Left lung (tissue), 10 donors: ENCODE measurements around the gene DOCK4. TPM values are rescaled to one million over a fixed set of nuclear protein-coding genes. Genes with fewer than 3 reads are reported as not detected.

Source experiments
- ATAC-seq: fragments of 200-7000 bp; cut with Tn5 transposase; one replicate; pipeline ENCODE4 v1.9.1; 2020; ENCODE audit warnings: moderate library complexity
- DNase-seq, 4 donors: peaks; one replicate each; pipeline ENCODE4 v3.0.0-alpha.2; 2013 to 2020
- H3K27ac ChIP-seq, 2 donors: fragments of 200-600 bp; sonication (generic) in 1 of 2; one replicate each; pipeline versions ENCODE4 v1.5.0 to v1.8.0; 2020 to 2021
- H3K27me3 ChIP-seq, 2 donors: fragments of 200-600 bp; sonication (generic) in 1 of 2; one replicate each; pipeline versions ENCODE4 v1.5.0 to v1.8.0; 2020 to 2021
- H3K36me3 ChIP-seq, 2 donors: fragments of 200-600 bp; sonication (generic) in 1 of 2; one replicate each; pipeline versions ENCODE4 v1.5.0 to v1.8.0; 2020 to 2021
- H3K4me1 ChIP-seq, 2 donors: fragments of 200-600 bp; one replicate each; pipeline ENCODE4 v1.8.0; 2021
- H3K4me3 ChIP-seq, 2 donors: fragments of 200-600 bp; sonication (generic) in 1 of 2; one replicate each; pipeline versions ENCODE4 v1.5.0 to v1.8.0; 2020 to 2021; ENCODE audit warnings: mild to moderate bottlenecking in 1 of 2
- H3K9me3 ChIP-seq, 2 donors: fragments of 200-600 bp; sonication (generic) in 1 of 2; one replicate each; pipeline versions ENCODE4 v1.5.0 to v1.8.0; 2020 to 2021
- intact Hi-C, 2 donors: fragments of 100-400 bp; cut with DNase I; formaldehyde crosslinking; loops; one replicate each; pipeline versions ENCODE4 v1.11.2 to v1.14.2; 2022
- polyA plus RNA-seq, 6 donors: library from polyadenylated mRNA; unstranded; fragments of 120-200 nt; gene quantifications; one replicate each; pipeline ENCODE4 v1.2.1, GENCODE V29; 2013; ENCODE audit not compliant: insufficient read length in 6 of 6
- total RNA-seq, 2 donors: library from RNA; stranded (reverse); fragmentation: NEBNext Ultra II Directional; extraction: Animal tissue kit (Norgen Biotek cat#: 25700); gene quantifications; one replicate each; pipeline ENCODE4 v1.2.1, GENCODE V29; 2021
- TF ChIP-seq, protein P1 (sequence below), 2 donors: fragments of 200-600 bp; sonication (generic) in 1 of 2; IDR thresholded peaks; one replicate each; pipeline versions ENCODE4 v1.5.0 to v1.8.0; 2021; ENCODE audit warnings: antibody characterized with exemption in 2 of 2
- donor health status: DM: no; HTN: yes; CAD: no.
- donor health status: DM: no; HTN: no; CAD: no.

DOCK4 gene
- total and polyA plus RNA-seq, 8 donors = 38.9 to 64.3 (median 52.5) TPM

- DNase-seq (no peak), ATAC-seq (no peak)
- Histone ChIP-seq H3K36me3 (no peaks in the 10 kb centered on the region), H3K9me3 (no peaks in the 10 kb centered on the region), H3K4me3 (no peak overlapping the region), H3K27me3 (no peaks in the 10 kb centered on the region), H3K4me1 (peaks cover 0 to 45% of the 10 kb centered on the region in 2 donors), H3K27ac (no peak overlapping the region)
- TF ChIP-seq, protein P1, sequence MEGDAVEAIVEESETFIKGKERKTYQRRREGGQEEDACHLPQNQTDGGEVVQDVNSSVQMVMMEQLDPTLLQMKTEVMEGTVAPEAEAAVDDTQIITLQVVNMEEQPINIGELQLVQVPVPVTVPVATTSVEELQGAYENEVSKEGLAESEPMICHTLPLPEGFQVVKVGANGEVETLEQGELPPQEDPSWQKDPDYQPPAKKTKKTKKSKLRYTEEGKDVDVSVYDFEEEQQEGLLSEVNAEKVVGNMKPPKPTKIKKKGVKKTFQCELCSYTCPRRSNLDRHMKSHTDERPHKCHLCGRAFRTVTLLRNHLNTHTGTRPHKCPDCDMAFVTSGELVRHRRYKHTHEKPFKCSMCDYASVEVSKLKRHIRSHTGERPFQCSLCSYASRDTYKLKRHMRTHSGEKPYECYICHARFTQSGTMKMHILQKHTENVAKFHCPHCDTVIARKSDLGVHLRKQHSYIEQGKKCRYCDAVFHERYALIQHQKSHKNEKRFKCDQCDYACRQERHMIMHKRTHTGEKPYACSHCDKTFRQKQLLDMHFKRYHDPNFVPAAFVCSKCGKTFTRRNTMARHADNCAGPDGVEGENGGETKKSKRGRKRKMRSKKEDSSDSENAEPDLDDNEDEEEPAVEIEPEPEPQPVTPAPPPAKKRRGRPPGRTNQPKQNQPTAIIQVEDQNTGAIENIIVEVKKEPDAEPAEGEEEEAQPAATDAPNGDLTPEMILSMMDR (IDR thresholded peaks at IDR 0.05) = no peak
- intact Hi-C loops = no loop called here
These were observed 100.3 kb downstream of the DOCK4 start for GRCh38 chr7:112105584-112106530.

GRCh38 chr7:112104120-112104519 is 102.1 kb downstream of the DOCK4 start:
- intact Hi-C loops = no loop called here
- H3K36me3 ChIP-seq = no peaks in the 10 kb centered on the region
- no peak for ATAC-seq
- no peaks in the 10 kb centered on the region for H3K27me3 ChIP-seq
- H3K4me1 ChIP-seq = peaks cover 0 to 42% of the 10 kb centered on the region in 2 donors
- H3K9me3 ChIP-seq = no peaks in the 10 kb centered on the region
- TF ChIP-seq, protein P1 (IDR thresholded peaks at IDR 0.05) = no peak
- H3K4me3 ChIP-seq = no peak overlapping the region
- no peak for DNase-seq
- H3K27ac ChIP-seq = no peak overlapping the region

- ATAC-seq = peak; percentile 71
- intact Hi-C loops = no loop called here
- no peaks in the 10 kb centered on the region for H3K27me3 ChIP-seq
- H3K4me1 ChIP-seq = peaks cover 0 to 33% of the 10 kb centered on the region in 2 donors
- TF ChIP-seq, protein P1 (IDR thresholded peaks at IDR 0.05) = no peak
- no peak overlapping the region for H3K4me3 ChIP-seq
- peak overlapping the region in 1 of 2 donors; percentile 67 for H3K27ac ChIP-seq
- H3K9me3 ChIP-seq = no peaks in the 10 kb centered on the region
- H3K36me3 ChIP-seq = no peaks in the 10 kb centered on the region
- no peak for DNase-seq
These were observed 103.0 kb downstream of the DOCK4 start for GRCh38 chr7:112103246-112103645.

DNA sequence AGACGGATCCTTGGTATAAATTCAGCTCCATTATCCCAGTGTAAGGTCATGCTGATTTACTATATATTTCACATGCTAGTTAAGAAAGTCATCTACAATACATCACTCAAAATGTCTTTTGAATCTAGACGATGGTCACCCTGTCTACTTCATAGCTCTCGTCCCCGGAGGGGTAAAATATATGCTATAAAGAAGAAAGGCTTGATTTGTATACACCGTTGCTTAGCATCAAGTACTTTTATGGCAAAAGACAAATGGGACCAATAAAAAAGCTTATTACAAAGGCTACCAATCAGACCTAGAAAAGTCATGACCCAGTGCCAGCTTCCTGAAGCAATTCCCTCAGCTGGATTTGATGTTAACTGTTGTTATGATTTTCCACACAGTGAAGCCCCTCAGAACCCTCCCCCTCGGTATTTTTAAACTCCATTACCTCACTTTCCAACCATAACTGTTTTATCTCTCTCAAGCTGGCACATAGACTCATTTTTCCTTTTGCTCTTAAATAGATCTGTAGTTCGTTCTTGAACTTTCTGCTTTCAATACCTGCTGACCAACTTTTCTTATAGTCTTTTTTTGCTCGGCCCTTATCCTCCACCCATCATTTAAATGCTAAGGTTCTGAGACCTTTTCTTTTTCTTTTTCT is 104.9 kb downstream of the DOCK4 start:
- no peak overlapping the region for H3K27ac ChIP-seq
- no peak overlapping the region for H3K4me3 ChIP-seq
- intact Hi-C loops = no loop called here
- H3K4me1 ChIP-seq = peaks cover 0 to 26% of the 10 kb centered on the region in 2 donors
- no peaks in the 10 kb centered on the region for H3K27me3 ChIP-seq
- ATAC-seq (no peak), DNase-seq (no peak)
- no peaks in the 10 kb centered on the region for H3K9me3 ChIP-seq
- H3K36me3 ChIP-seq = no peaks in the 10 kb centered on the region
- TF ChIP-seq, protein P1 (IDR thresholded peaks at IDR 0.05) = no peak

- no peaks in the 10 kb centered on the region for H3K9me3 ChIP-seq
- intact Hi-C loops = no loop called here
- no peak for ATAC-seq
- H3K27ac ChIP-seq = no peak overlapping the region
- no peak overlapping the region for H3K4me3 ChIP-seq
- H3K36me3 ChIP-seq = no peaks in the 10 kb centered on the region
- H3K4me1 ChIP-seq = peaks cover 0 to 9% of the 10 kb centered on the region in 2 donors
- DNase-seq = no peak
- TF ChIP-seq, protein P1 (IDR thresholded peaks at IDR 0.05) = no peak
- no peaks in the 10 kb centered on the region for H3K27me3 ChIP-seq
These were observed 108.7 kb downstream of the DOCK4 start for GRCh38 chr7:112097524-112097923.
